HG03457 (cell line): ENCODE measurements around the gene MSGN1.
"Not testable (repeated sequence)": the region's sequence is repeated elsewhere in the genome, so short reads cannot be mapped to it uniquely, and the experiment has no call there.

ENCODE experiments used
- ATAC-seq: cut with Tn5 transposase; IDR thresholded peaks from one replicate; pipeline ENCODE4 v1.9.1; 2021; ENCODE audit warnings: moderate number of reproducible peaks; ENCODE audit not compliant: unreplicated experiment

The MSGN1 gene

DNA sequence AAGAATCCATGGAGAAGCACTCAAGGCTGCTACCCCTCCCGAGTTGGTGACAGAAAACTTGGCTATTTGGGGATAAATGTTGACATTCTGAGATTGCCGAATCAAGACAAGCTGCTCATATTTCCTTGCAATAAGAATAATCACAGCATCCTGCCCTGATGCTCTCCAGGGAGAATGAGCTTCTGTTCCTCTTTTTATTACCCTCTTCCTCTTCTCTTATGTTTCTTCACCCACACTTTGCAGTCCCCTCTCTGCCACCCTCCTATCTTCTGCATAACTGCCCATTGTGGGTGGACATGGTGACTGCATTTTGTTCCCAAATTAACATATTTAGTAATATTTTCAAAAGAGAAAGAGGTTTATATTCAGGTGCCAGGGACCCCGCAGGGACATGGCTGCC, 11.9 kb upstream of the MSGN1 start:
- peak; percentile 54 for ATAC-seq

DNA sequence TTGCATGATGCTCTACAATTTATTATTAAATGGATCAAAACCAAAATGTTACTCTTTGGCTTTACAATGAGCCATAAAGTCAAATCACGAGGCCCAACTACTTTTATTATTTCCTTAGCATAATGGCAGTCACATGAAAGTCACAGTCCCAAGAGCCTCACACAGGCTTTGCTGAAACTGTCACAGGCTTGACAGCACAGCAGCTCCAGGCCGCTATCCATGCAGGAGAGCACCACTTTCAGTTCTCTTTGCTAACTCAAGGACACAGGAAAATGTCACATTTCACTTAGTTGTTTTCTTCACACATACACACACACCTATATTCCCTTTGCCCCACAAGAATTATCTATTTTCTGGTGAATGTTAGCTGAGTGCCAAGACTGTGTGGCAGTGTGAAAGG, 11.1 kb upstream of the MSGN1 start:
- no peak for ATAC-seq

DNA sequence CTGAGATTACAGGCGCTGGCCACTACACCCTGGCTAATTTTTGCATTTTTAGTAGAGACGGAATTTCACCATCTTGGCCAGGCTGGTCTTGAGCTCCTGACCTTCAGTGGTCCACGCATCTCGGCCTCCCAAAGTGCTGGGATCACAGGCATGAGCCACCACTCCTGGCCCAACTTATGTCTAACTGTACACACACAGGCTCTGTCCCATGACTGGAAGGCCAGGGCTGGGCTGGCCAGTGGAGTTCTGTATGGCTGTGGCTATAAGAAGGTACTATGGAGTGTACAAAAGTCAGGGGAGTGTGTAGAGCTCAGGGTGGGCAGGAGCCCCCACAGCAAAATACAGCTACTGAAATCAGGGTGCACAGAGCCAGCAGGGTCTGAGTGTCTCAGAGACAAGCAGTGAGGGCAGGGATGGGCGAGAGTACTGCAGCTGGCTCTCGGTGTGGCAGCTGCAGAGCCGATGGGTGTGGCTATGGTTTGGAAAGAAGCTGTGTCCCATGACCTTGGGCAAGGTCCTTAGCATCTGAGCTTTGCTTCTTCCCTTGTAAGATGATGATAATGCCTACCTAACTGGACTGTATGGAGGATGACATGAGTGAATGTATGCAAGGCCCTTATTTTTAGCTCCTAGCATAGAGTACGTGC, 10.4 kb upstream of the MSGN1 start:
- no peak for ATAC-seq

DNA sequence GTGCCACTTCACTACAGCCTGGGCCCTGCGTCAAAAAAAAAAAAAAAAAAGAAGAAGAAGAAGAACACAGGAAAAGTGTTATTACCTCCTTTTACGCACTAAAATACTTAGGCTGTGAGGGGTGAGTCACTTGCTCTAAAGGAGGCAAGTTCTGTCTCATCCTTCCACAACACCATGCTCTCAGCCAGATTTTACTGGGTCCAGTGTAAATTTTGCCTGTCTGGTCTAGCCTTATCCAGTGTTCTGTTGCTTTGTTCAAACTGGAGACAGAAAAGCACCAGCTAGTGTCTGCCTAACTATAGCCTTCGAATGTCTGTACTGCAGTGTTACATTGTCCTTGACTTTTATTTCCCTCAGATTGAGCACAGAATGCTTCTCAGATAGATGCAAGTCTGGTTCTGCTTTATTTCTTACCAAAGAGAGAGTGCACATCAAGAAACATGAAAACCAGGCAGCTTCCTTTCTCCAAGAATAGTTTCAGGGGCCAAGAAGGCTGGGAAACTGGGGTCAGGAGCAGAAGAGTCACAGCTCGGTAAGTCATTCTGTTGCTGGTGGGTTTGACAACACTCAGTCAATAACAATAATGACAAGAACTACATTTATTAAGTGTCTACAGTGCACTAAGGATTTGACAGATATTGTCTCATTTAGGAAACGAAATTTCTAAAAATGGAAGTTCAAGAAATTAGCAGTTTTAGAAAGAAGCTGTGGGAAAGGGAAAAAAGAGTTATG, 3.1 kb upstream of the MSGN1 start:
- peak; percentile 46 for ATAC-seq

DNA sequence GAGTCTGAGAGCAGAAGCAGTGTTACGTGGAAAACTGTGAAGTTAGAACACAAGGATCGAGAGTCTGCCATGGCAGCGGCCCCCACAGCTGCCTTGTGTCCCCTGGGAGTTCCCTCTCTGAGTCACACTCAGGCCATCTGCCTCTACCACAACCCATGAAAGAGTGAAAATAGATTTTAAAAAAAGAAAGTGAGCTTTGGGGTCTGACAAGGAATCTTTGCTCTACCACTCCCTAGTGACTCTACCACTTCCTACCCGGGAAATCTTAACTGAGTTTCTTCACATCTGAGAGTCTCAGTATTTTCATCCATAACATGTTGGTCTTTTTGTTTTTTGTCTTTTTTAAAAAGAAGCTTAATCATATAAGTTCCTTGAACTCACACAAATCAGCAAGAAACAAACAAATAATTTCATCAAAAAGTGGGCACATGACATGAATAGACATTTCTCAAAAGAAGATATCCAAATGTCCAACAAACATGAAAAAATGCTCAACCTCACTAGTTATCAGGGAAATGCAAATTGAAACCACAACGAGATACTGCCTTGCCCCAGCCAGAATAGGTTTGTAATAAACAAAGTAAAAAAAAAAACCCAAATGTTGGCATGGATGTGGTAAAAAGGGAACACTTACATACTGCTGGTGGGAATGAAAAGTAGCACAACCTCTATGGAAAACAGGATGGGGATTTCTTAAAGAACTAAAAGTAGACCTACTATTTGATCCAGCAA, 2.4 kb upstream of the MSGN1 start:
- peak; percentile 89 for ATAC-seq

DNA sequence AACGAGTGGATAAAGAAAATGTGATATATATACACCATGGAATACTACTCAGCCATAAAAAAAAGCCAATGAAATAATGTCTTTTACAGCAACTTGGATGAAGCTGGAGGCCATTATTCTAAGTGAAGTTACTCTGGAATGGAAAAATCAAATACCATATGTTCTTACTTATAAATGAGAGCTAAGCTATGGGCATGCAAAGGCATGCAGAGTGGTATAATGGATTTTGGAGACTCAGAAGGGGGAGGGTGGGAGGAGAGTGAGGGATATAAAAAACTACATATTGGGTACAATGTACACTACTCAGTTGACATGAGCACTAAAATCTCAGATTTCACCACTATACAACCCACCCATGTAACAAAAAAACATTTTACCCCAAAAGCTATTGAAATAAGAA, 1.7 kb upstream of the MSGN1 start:
- ATAC-seq: no peak

DNA sequence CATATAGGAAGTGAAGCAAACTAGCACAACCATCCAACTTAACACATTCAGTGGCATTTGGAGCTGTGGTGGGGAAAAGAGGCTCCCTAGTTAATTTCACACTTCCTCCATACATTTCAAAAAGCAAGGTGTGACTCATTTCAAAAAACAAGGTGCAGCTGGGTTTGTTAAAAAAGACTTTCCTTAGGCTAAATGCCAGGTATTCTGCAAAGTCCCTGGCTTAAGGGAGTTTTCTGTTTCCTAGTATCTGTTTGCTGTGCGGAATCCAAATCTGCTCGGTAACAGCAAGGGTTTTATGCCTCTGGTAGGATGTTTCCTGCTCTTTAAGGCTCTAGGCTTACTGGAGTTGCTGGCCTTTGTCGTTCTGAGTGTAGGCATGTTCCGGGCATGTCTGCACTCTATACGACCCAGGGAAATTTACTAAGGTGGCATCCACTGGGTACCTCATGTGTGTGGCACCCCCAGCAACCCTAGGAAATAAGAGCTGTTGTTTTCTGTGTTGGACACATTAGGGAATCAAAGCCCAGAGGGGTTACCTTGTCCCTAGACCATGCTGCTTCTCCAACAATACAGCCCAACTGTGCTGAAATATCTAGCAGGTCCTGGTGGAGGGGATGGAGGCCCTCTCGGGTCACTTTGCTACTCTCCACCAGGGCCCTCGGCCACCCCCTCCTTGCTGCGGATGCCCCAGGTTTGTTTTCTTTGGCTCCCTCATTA, 634 bp upstream of the MSGN1 start:
- ATAC-seq: no peak

DNA sequence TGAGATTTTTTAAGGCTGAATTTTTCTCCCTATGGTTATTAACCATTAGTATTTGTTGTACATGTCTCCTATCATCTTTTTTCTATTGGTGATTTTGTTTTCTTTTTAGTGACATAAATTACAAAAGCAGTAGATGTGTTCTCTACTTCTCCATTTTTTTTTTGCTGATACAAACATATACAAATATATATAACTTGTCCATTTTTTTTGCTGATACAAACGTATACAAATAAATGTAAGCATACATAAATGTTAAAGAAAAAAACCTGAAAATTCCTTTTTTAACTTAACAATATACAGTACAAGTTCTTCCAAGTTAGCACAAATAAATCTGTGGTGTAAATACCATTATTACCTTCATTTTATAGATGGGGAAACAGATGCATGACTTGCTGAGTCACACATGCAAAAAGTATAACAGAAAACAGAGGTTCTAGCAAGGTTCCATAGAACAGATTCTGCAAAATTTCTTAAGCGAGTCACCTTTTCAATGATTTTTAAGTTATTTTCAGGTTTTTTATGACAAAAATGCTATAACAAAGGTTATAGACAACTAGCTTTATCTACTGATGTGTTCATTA, 2.1 kb downstream of the MSGN1 start:
- ATAC-seq: no peak

DNA sequence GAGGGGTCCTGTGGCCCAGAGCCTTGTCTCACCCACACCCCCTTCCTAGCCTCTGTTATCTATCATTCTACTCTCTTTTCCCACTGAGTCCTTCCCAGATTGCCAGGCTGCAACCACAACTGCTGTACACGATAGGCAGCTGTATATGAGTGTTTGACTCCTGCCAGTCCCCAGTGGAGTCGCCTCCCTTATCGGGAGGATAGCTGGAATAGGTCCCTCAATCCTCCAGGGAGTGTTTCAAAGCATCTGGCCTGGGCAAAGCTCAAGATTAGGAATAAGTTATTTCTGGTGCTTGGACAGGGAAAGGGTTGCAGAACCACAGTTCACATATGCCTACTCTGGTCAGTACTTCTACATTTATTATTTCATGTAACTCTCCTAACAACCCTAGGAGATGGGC, 4.8 kb downstream of the MSGN1 start:
- no peak for ATAC-seq

DNA sequence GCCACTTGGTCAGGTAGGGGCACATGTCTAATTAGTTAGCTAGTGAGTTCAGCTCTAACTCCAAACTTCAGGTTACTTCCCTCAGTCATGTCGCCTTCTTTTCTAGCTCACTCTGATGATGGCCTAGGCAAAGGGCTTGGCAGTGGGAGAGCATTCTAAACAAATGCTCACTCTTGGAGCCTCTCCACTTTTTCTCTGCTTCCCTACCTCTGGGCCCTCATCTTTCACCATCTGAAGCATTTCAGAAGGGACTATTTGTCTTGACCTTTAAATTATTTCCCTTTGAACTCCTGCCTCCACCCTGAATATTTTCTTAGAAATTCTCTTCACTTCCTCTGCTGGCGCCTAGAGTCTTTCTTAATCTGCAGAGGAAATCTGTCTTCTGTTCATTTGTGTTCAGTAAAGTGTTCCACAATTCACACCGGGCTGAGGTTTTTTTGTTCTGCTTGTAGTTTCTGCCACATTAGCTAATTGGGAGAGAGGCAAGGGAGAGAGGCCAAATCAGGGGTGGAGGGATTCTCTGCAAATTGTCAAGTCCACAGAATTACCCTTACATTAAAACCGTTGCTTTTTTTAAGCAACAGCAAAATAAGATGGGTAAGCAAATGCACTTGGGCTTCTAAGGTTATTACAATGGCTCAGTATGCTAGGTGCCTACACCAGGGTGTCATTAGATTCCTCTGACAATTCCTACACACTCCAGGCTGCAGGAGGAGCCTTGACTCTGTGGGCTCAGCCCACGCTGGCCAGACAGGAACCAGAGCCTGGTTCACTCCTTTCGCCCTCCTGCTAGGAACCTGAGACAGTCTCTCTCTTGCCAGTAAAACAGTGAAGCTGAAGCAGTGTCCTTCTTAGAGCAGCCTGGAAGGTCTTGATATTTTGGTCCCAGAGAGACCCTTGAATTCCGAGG, 5.5 kb downstream of the MSGN1 start:
- no peak for ATAC-seq

DNA sequence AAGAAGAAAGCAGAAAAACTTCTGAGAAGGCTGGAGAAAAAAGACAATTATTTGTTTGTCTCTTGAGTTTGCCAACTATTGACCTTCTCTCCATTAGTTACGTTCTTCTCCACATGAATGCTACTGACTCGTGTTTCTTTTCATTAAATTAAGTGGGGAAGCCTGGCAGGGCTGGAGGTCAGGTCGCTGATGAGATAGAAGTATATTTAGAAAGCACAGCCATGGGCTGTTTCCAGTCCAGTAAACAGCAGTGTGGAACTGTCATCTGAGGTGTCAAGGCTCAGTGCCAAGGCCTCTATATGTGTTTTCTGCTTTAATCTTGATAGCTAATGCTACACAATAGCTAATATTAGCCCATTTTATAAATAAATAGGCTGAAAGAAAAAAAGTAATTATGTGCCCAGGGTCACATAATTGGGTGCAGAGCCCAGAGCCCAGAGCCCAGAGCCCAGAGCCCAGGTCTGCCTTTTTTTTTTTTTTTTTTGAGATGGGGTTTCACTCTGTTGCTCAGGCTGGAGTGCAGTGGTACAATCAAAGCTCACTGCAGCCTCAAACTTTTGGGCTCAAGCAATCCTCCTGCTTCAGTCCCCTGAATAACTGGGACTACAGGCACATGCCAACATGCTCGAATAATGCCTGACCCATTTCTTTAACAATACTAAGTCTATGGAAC, 6.3 kb downstream of the MSGN1 start:
- no peak for ATAC-seq

DNA sequence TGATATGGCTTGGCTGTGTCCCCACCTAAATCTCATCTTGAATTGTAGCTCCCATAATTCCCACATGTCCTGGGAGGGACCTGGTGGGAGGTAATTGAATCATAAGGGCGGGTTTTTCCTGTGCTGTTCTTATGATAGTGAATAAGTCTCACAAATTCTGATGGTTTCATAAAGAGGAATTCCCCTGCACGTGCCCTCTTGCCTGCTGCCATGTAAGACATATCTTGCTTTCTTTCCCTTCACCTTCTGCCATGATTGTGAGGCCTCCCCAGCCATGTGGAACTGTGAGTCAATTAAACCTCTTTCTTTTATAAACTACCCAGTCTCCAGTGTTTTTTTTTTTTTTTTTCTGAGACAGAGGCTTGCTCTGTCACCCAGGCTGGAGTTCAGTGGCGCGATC, 7.4 kb downstream of the MSGN1 start:
- not testable (repeated sequence) for ATAC-seq

DNA sequence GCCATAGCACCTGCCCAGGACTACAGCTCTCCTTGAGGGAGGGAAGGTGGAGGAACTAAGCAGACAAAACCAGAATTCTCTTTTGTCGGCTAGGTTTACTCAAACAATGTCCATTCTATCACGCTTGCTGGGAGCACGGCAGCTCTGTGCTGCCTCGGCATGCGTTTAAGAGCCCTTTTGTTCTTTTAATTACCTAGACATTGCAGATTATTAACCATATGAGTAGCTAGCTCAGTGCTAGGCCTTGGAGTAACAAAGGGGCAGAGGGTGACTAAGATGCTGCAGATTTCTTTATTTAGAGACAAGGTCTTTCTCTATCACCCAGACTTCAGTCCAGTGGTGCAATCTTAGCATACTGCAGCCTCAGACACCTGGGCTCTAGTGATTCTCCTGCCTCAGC, 11.1 kb downstream of the MSGN1 start:
- ATAC-seq: no peak

DNA sequence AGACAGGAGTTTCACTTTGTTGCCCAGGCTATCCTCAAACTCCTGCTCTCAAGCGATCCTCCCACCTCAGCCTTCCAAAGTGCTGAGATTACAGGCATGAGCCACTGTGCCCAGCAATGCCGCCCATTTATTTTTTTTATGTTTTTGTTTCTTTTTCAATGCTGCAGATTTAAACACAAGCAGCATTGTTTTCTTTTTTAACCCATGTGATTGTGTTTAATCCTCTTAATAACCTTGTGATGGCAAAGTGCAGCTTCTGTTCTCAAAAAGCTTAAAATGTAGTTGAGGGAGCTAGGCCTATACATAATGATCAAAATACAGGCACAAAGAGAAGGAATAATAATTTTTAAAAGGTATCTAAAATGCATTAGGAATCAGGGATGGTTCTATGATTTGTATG, 11.5 kb downstream of the MSGN1 start:
- no peak for ATAC-seq

DNA sequence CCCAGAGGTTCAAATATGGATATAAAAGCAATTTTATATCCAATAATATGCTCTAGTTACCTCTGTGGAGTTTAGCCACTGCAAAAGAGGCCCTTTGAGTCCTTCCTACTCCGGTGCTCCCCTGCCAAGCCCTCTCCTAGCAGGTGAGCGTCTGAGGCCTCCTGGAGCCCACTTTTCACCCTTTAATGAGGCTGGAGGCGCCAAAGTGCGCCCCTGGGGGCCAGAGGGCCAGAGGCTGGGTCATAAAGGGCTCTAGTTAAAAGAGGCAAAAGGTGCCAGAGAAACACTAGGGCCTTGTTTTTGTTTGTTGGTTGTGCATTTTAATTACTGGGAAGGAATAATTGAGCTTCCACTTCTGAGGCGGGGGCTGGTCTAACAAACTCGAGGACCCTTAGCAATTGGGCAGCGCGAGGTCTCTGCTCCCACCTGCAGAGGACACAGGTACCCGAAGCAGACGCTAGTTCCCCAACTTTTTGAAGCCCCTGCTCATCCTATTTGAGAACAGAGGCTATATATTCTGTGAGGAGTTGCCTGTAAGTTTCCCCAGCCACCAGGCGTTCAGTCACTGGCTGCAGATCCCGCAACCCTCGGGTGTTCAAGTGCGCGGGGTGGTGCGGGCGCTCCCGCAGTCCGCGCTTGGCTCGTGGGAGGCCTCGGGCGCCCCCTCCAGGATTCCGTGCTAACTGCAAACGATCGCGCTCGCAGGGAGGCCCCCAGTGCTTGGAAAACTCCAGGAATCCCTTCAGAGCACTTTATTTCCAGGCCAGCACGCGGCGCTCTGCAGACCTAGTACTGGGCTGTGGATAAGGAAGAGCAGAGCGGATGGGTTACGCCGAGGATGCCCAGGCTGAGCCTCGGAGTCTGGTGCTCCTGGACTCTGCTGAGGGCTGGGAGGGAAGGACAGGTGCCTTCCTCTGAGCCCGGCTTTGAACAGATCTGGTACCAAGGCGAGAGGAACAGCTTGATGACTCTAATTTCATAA, 14.1 kb downstream of the MSGN1 start:
- peak; percentile 80 for ATAC-seq

DNA sequence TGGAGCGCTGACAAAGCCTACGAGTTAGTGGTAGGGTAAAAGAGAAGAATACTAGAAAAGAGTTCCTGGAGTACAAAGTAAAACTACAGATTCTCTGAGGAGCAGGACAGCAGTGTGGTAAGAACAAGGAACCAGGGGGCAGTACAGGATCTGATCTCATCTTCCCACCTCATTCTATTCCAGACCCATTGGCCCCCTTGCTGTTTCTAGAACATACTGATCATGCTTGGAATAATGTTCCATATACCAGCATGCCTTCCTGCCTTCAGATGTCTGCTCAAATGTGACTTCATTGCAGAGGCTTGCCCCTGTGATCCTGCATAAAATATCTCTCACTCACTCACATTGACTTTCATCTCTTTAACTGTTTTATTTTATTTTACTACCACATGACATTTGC, 19.3 kb downstream of the MSGN1 start:
- no peak for ATAC-seq

DNA sequence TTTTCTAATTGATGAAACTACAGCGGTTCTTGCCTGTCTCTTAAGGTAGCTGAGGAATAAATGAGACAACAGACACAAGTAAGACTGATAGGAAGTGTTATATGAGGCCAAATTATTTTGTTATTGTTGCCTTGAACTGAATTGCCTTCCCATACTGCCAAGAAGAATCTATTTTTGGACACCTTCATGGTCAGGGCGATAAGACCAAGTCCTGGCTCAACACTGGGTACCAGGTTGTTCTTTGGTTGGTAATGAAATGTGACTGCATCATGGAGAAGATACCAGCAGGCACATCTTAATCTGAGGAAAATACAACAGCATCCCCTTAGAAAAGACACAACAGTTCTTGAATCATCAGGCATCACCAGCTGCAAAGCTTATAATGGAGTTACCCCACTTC, 23.7 kb downstream of the MSGN1 start:
- ATAC-seq: no peak

DNA sequence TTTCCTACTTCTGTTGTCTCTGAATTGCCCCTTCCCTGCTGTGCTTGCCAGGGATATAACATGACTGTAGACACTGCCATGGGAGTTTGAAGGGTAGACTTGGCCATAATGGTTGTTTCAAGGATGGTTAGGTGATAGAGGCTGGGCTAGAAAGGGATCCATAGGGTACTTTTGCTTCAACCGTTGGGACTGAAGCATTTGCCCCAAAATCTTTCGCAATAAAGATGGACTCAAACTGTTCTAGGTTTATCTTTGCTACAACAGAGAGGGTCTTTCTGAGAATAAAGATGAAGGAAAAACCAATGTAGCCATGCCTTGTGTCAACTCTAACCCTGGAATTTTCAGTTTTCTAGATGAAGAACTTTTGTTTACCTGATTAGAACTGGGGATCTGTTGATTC, 27.2 kb downstream of the MSGN1 start:
- no peak for ATAC-seq
